Astrocyte (in vitro differentiated cells and primary cell): ENCODE results near the gene CPNE5.

Source experiments
- CTCF ChIP-seq: IDR thresholded peaks from 2 replicates; pipeline ENCODE4 v1.5.1; 2011; ENCODE audit warnings: low read depth, mild to moderate bottlenecking, inconsistent platforms, low read length, moderate library complexity; ENCODE audit not compliant: insufficient read depth
- EZH2 ChIP-seq: IDR thresholded peaks from 2 replicates; pipeline ENCODE4 v1.6.1; 2012; ENCODE audit warnings: mild to moderate bottlenecking, low read length, inconsistent platforms; ENCODE audit not compliant: insufficient read depth

GRCh38 chr6:36830577-36830976, 8.7 kb downstream of the CPNE5 start:
- no peak for TF ChIP-seq CTCF
- no peak for TF ChIP-seq EZH2
